ENCODE measurements around the gene PPP2R5C. TPM values are rescaled to one million over a fixed set of nuclear protein-coding genes. Genes with fewer than 3 reads are reported as not detected.

PPP2R5C gene
- total and polyA plus RNA-seq, 12 donors, result 66.8 to 257 (median 222) TPM

GRCh38 chr14:101780390-101780789 is 18.9 kb downstream of the PPP2R5C start:
- H3K27me3 ChIP-seq, result peaks cover 0 to 28% (median 0%) of the 10 kb centered on the region in 7 donors
- no peak for TF ChIP-seq CTCF (IDR thresholded peaks at IDR 0.05)
- intact Hi-C loops (cut with DNase I), result no loop called here
- H3K27ac ChIP-seq, result no peak overlapping the region
- WGBS, 2 donors, result 55 to 60% methylated on average over 11 of the region's 11 CpGs
- no peaks in the 10 kb centered on the region for H3K36me3 ChIP-seq
- peaks cover 2 to 47% (median 18%) of the 10 kb centered on the region in 9 donors for H3K4me1 ChIP-seq
- peak overlapping the region in 4 of 10 donors; percentile 57 to 74 (median 66) for H3K4me3 ChIP-seq
- DNase-seq (no peak), ATAC-seq (no peak)
- H3K9me3 ChIP-seq, result no peaks in the 10 kb centered on the region

GRCh38 chr14:101780887-101781239 is 19.4 kb downstream of the PPP2R5C start:
- Histone ChIP-seq H3K4me1 (peaks cover 0 to 42% (median 15%) of the 10 kb centered on the region in 9 donors), H3K4me3 (peak overlapping the region in 9 of 10 donors; percentile 34 to 74 (median 59)), H3K27ac (peak overlapping the region in 7 of 10 donors; percentile 5 to 68 (median 52)), H3K36me3 (no peaks in the 10 kb centered on the region), H3K27me3 (peaks cover 0 to 28% (median 0%) of the 10 kb centered on the region in 7 donors), H3K9me3 (no peaks in the 10 kb centered on the region)
- DNase-seq (no peak), ATAC-seq (peak; percentile 25 to 59 (median 37))
- no peak for TF ChIP-seq CTCF (IDR thresholded peaks at IDR 0.05)
- intact Hi-C loops (cut with DNase I), result no loop called here
- WGBS, 2 donors, result 18 to 22% methylated on average over 15 of the region's 15 CpGs

GRCh38 chr14:101781240-101782061 is 19.9 kb downstream of the PPP2R5C start:
- ATAC-seq (peak; percentile 62 to 80 (median 70)), DNase-seq (peak in 1 of 2 donors; percentile 32)
- peaks cover 0 to 28% (median 0%) of the 10 kb centered on the region in 7 donors for H3K27me3 ChIP-seq
- TF ChIP-seq CTCF (IDR thresholded peaks at IDR 0.05), result peak in 2 of 9 donors; percentile 15 to 23
- intact Hi-C loops (cut with DNase I), result no loop called here
- H3K27ac ChIP-seq, result peak overlapping the region in 9 of 10 donors; percentile 5 to 68 (median 55)
- peaks cover 0 to 36% (median 15%) of the 10 kb centered on the region in 9 donors for H3K4me1 ChIP-seq
- H3K9me3 ChIP-seq, result no peaks in the 10 kb centered on the region
- WGBS, 2 donors, result 2% methylated on average over 57 to 67 of the region's 67 CpGs
- H3K36me3 ChIP-seq, result no peaks in the 10 kb centered on the region
- peak overlapping the region; percentile 34 to 74 (median 58) for H3K4me3 ChIP-seq

GRCh38 chr14:101783260-101784016 is 21.9 kb downstream of the PPP2R5C start:
- intact Hi-C loops (cut with DNase I), result no loop called here
- H3K27me3 ChIP-seq, result peaks cover 0 to 28% (median 0%) of the 10 kb centered on the region in 7 donors
- WGBS, 2 donors, result 65 to 79% methylated on average over 12 of the region's 12 CpGs
- peak overlapping the region in 6 of 10 donors; percentile 16 to 65 (median 39) for H3K27ac ChIP-seq
- H3K9me3 ChIP-seq, result no peaks in the 10 kb centered on the region
- ATAC-seq (peak in 4 of 8 donors; percentile 27 to 51 (median 38)), DNase-seq (peak in 1 of 2 donors; percentile 31)
- peaks cover 0 to 36% (median 15%) of the 10 kb centered on the region in 9 donors for H3K4me1 ChIP-seq
- no peak overlapping the region for H3K4me3 ChIP-seq
- no peak for TF ChIP-seq CTCF (IDR thresholded peaks at IDR 0.05)
- peaks cover 0 to 7% (median 0%) of the 10 kb centered on the region in 9 donors for H3K36me3 ChIP-seq

All from heart right ventricle (tissue), 16 donors.